ENCODE results near the gene KRTAP4-7. TPM values are rescaled to one million over a fixed set of nuclear protein-coding genes. Genes with fewer than 3 reads are reported as not detected.
"Not testable (repeated sequence)": the region's sequence is repeated elsewhere in the genome, so short reads cannot be mapped to it uniquely, and the experiment has no call there.

Gene KRTAP4-7
- polyA plus RNA-seq, 1 of the 3 experiments (the other 2 are of a cell fraction): not detected

- H3K4me3 ChIP-seq (ENCODE audit: low read depth in 2 of 2, low read length in 1 of 2): no peak overlapping the region
- no peak overlapping the region for H3K27ac ChIP-seq (ENCODE audit: low read depth in 2 of 2, low read length in 1 of 2)
- H3K9ac ChIP-seq: no peak overlapping the region
- ChIA-PET POLR2A (no interaction called here), CTCF (interaction anchor here (1.3 kb wide), 1 partner anchor 34 kb away, joined by 5 read pairs; no protein-coding TSS in a partner anchor)
- no peaks in the 10 kb centered on the region for H3K79me2 ChIP-seq (ENCODE audit: insufficient read depth)
- H3F3A ChIP-seq (replicated peaks; ENCODE audit: insufficient read depth): peaks cover 10% of the 10 kb centered on the region
- H3K9me2 ChIP-seq: no peaks in the 10 kb centered on the region
- H3K9me3 ChIP-seq: no peaks in the 10 kb centered on the region
- no peak for TF ChIP-seq FOXM1 (IDR thresholded peaks at IDR 0.05; ENCODE audit: low read depth)
- TF ChIP-seq RXRA (IDR thresholded peaks at IDR 0.05; ENCODE audit: borderline replicate concordance, low read depth): no peak
- TF ChIP-seq EZH2phosphoT487 (IDR thresholded peaks at IDR 0.05; ENCODE audit: borderline replicate concordance, low read depth): no peak
- peak; percentile 13; the same call in 1 of the 2 replicates for TF ChIP-seq TCF12 (IDR thresholded peaks at IDR 0.05)
- no peak overlapping the region for H3K4me2 ChIP-seq
- peaks cover 0 to 4% of the 10 kb centered on the region in 2 experiments for H3K36me3 ChIP-seq (replicated peaks in 1 of 2; ENCODE audit: control insufficient read depth in 1 of 2, insufficient read depth in 2 of 2, low read length in 1 of 2)
- H3K4me1 ChIP-seq (ENCODE audit: control insufficient read depth in 1 of 2, insufficient read depth in 2 of 2, low read depth in 1 of 2, low read length in 1 of 2): no peaks in the 10 kb centered on the region
- no peak for DNase-seq
- no peak overlapping the region for H2AFZ ChIP-seq (ENCODE audit: low read depth)
- no peaks in the 10 kb centered on the region for H4K20me1 ChIP-seq (ENCODE audit: insufficient read depth)
- H3K27me3 ChIP-seq (ENCODE audit: insufficient read depth): no peaks in the 10 kb centered on the region
These were observed 31.4 kb upstream of the KRTAP4-7 start for GRCh38 chr17:41052566-41052965.

DNA sequence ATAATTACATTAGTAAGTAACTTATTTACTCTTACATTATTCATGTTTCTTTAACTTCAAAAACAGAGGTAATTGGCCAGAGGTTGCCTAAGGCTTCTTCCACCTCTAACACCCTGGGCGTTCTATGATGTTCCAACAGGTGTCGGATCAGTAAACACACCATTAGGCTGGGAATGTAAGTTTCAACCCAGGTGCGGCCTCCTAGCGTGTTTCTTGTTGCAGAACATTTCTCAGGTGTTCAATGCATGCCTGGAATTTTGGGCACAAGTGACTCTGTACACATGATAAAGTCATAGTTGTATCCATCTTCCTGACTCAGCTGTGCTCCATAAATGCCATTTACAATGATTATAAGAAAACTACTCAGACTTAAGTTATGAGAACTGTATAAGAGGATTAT lies 29.9 kb upstream of the KRTAP4-7 start:
- Histone ChIP-seq H3F3A (replicated peaks; ENCODE audit: insufficient read depth) (peaks cover 13% of the 10 kb centered on the region), H3K9me2 (no peaks in the 10 kb centered on the region), H2AFZ (ENCODE audit: low read depth) (no peak overlapping the region), H3K9me3 (no peaks in the 10 kb centered on the region), H3K79me2 (ENCODE audit: insufficient read depth) (no peaks in the 10 kb centered on the region), H3K27me3 (ENCODE audit: insufficient read depth) (no peaks in the 10 kb centered on the region), H3K4me1 (ENCODE audit: control insufficient read depth in 1 of 2, insufficient read depth in 2 of 2, low read depth in 1 of 2, low read length in 1 of 2) (peaks cover 0 to 5% of the 10 kb centered on the region in 2 experiments; a peak in 1 of 4 replicates), H3K9ac (no peak overlapping the region), H3K27ac (ENCODE audit: low read depth in 2 of 2, low read length in 1 of 2) (no peak overlapping the region), H3K36me3 (replicated peaks in 1 of 2; ENCODE audit: control insufficient read depth in 1 of 2, insufficient read depth in 2 of 2, low read length in 1 of 2) (peaks cover 0 to 4% of the 10 kb centered on the region in 2 experiments), H3K4me3 (ENCODE audit: low read depth in 2 of 2, low read length in 1 of 2) (no peak overlapping the region), H3K4me2 (no peak overlapping the region), H4K20me1 (ENCODE audit: insufficient read depth) (no peaks in the 10 kb centered on the region)
- POLR2A ChIA-PET: no interaction called here
- CTCF ChIA-PET: interaction anchor here (0.7 kb wide), 1 partner anchor 48 kb away, joined by 3 read pairs; no protein-coding TSS in a partner anchor
- DNase-seq: no peak
- 38% methylated on average over 4 of the region's 4 CpGs for WGBS (ENCODE audit: low lambda C conversion rate)
- TF ChIP-seq RXRA (IDR thresholded peaks at IDR 0.05; ENCODE audit: borderline replicate concordance, low read depth) (no peak), EP300 (IDR thresholded peaks at IDR 0.05; ENCODE audit: borderline replicate concordance in 1 of 2, low read depth in 1 of 2, low read length in 1 of 2) (no peak), NRF1 (IDR thresholded peaks at IDR 0.05; ENCODE audit: low read depth, low read length) (no peak)

- 46% methylated on average over 7 of the region's 9 CpGs for WGBS (ENCODE audit: low lambda C conversion rate)
- POLR2A ChIA-PET; H2AFZ ChIP-seq (ENCODE audit: low read depth); H4K20me1 ChIP-seq (ENCODE audit: insufficient read depth); H3K4me1 ChIP-seq (ENCODE audit: control insufficient read depth in 1 of 2, insufficient read depth in 2 of 2, low read depth in 1 of 2, low read length in 1 of 2); H3K4me2 ChIP-seq; H3K9ac ChIP-seq; H3K4me3 ChIP-seq (ENCODE audit: low read depth in 2 of 2, low read length in 1 of 2); H3K36me3 ChIP-seq (replicated peaks in 1 of 2; ENCODE audit: control insufficient read depth in 1 of 2, insufficient read depth in 2 of 2, low read length in 1 of 2); H3K27me3 ChIP-seq (ENCODE audit: insufficient read depth); DNase-seq; H3K9me3 ChIP-seq; H3K9me2 ChIP-seq; H3K79me2 ChIP-seq (ENCODE audit: insufficient read depth); H3K27ac ChIP-seq (ENCODE audit: low read depth in 2 of 2, low read length in 1 of 2): not testable (repeated sequence)
- peaks cover 14% of the 10 kb centered on the region for H3F3A ChIP-seq (replicated peaks; ENCODE audit: insufficient read depth)
- CTCF ChIA-PET: interaction anchor here (0.7 kb wide), 1 partner anchor 49 kb away, joined by 3 read pairs; no protein-coding TSS in a partner anchor
These were observed 29.4 kb upstream of the KRTAP4-7 start for GRCh38 chr17:41054556-41054955.

DNA sequence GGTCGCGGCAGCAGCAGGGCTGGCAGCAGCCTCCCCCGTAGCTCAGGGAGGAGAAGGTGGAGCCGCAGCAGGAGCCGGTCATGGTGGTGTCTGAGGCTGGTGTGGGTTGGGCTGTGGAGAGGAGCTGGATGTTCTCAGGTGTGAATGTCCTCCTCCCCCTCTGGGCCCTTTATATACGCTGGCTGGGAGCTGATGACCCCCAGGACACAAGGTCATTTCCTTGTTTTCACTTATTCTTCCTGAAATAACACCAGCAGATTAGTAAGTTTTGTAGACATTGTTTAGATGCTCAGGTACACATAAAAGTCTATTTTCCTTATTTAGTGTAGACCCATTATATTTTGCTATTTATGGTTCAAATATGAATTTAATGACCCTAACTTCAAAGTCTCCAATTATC lies 28.8 kb upstream of the KRTAP4-7 start, which contains the start of gene KRTAP2-2:
KRTAP2-2 (minus strand) TSS at position 101 of the 400 bp plus-strand sequence; CDS start at position 82, 19 bp downstream.
- POLR2A ChIA-PET; H4K20me1 ChIP-seq (ENCODE audit: insufficient read depth); H3K4me1 ChIP-seq (ENCODE audit: control insufficient read depth in 1 of 2, insufficient read depth in 2 of 2, low read depth in 1 of 2, low read length in 1 of 2); H3K27ac ChIP-seq (ENCODE audit: low read depth in 2 of 2, low read length in 1 of 2); CTCF ChIA-PET; H3K79me2 ChIP-seq (ENCODE audit: insufficient read depth); H3K9ac ChIP-seq; H3K4me3 ChIP-seq (ENCODE audit: low read depth in 2 of 2, low read length in 1 of 2); DNase-seq; H3K4me2 ChIP-seq; H3K27me3 ChIP-seq (ENCODE audit: insufficient read depth); H3K9me2 ChIP-seq; H3K36me3 ChIP-seq (replicated peaks in 1 of 2; ENCODE audit: control insufficient read depth in 1 of 2, insufficient read depth in 2 of 2, low read length in 1 of 2); H3K9me3 ChIP-seq; H2AFZ ChIP-seq (ENCODE audit: low read depth): not testable (repeated sequence)
- peaks cover 16% of the 10 kb centered on the region for H3F3A ChIP-seq (replicated peaks; ENCODE audit: insufficient read depth)
- WGBS (ENCODE audit: low lambda C conversion rate): 25% methylated on average over 1 of the region's 6 CpGs
